ENCODE results near the gene KSR2.
"Not testable (repeated sequence)": the region's sequence is repeated elsewhere in the genome, so short reads cannot be mapped to it uniquely, and the experiment has no call there.

The KSR2 gene

GRCh38 chr12:117809509-117809908, 159.3 kb downstream of the KSR2 start:
- DNase-seq = no peak

- no peak for DNase-seq
Observed at GRCh38 chr12:117807946-117808345, 160.8 kb downstream of the KSR2 start.

GRCh38 chr12:117807355-117807754, 161.4 kb downstream of the KSR2 start:
- DNase-seq = no peak

GRCh38 chr12:117805865-117806264, 162.9 kb downstream of the KSR2 start:
- no peak for DNase-seq

GRCh38 chr12:117803001-117803400, 165.8 kb downstream of the KSR2 start:
- no peak for DNase-seq

- DNase-seq = not testable (repeated sequence)
Observed at GRCh38 chr12:117800711-117801110, 168.1 kb downstream of the KSR2 start.

- DNase-seq = no peak
Observed at GRCh38 chr12:117797202-117797601, 171.6 kb downstream of the KSR2 start.

GRCh38 chr12:117792877-117793424, 175.8 kb downstream of the KSR2 start:
- no peak for DNase-seq

GRCh38 chr12:117792471-117792870, 176.3 kb downstream of the KSR2 start:
- no peak for DNase-seq

GRCh38 chr12:117790948-117791347, 177.8 kb downstream of the KSR2 start:
- DNase-seq = no peak

GRCh38 chr12:117790198-117790597, 178.6 kb downstream of the KSR2 start:
- DNase-seq = no peak

- DNase-seq = no peak
Observed at GRCh38 chr12:117789195-117789912, 179.4 kb downstream of the KSR2 start.

GRCh38 chr12:117778656-117779055, 190.1 kb downstream of the KSR2 start:
- DNase-seq = no peak

GRCh38 chr12:117774941-117775775, 193.6 kb downstream of the KSR2 start:
- DNase-seq = no peak

GRCh38 chr12:117768860-117769259, 199.9 kb downstream of the KSR2 start:
- no peak for DNase-seq

GRCh38 chr12:117766008-117766407, 202.8 kb downstream of the KSR2 start:
- no peak for DNase-seq

- no peak for DNase-seq
Observed at GRCh38 chr12:117762143-117762542, 206.6 kb downstream of the KSR2 start.

GRCh38 chr12:117761528-117762100, 207.2 kb downstream of the KSR2 start:
- DNase-seq = no peak

- DNase-seq = no peak
Observed at GRCh38 chr12:117760990-117761389, 207.8 kb downstream of the KSR2 start.

- DNase-seq = no peak
Observed at GRCh38 chr12:117750657-117751056, 218.1 kb downstream of the KSR2 start.

GRCh38 chr12:117749431-117749830, 219.4 kb downstream of the KSR2 start:
- DNase-seq = no peak

- not testable (repeated sequence) for DNase-seq
Observed at GRCh38 chr12:117746358-117746757, 222.4 kb downstream of the KSR2 start.

GRCh38 chr12:117744418-117744817, 224.4 kb downstream of the KSR2 start:
- DNase-seq = no peak

GRCh38 chr12:117743761-117744160, 225.0 kb downstream of the KSR2 start:
- DNase-seq = no peak
